NCI-H2227 treated with DMSO at 0.1 percent for 48 hours (cell line): ENCODE measurements around the gene ANO8.
"Not testable (repeated sequence)": the region's sequence is repeated elsewhere in the genome, so short reads cannot be mapped to it uniquely, and the experiment has no call there.

ENCODE experiments used
- DNase-seq: peaks from one replicate; lab custom pipeline; 2025; lab: John Stamatoyannopoulos, UW

The ANO8 gene

GRCh38 chr19:17286263-17286662 lies 48.4 kb downstream of the ANO8 start:
- no peak for DNase-seq

GRCh38 chr19:17285415-17286135 lies 49.1 kb downstream of the ANO8 start:
- DNase-seq = no peak

- DNase-seq = no peak
These were observed 51.1 kb downstream of the ANO8 start for GRCh38 chr19:17283504-17283996.

- DNase-seq = peak; percentile 31
These were observed 52.0 kb downstream of the ANO8 start for GRCh38 chr19:17282488-17283125.

GRCh38 chr19:17281391-17282304 lies 53.0 kb downstream of the ANO8 start, which contains the start of gene ANKLE1:
ANKLE1 (plus strand) TSS chr19:17281901; CDS start chr19:17281921, 20 bp downstream.
- DNase-seq = peak; percentile 6

GRCh38 chr19:17279436-17279835 lies 55.2 kb downstream of the ANO8 start:
- no peak for DNase-seq

GRCh38 chr19:17275441-17276175 lies 59.0 kb downstream of the ANO8 start:
- no peak for DNase-seq

GRCh38 chr19:17274892-17275291 lies 59.8 kb downstream of the ANO8 start:
- DNase-seq = not testable (repeated sequence)
